HG03025 (cell line): ENCODE results near the gene PLXND1.

ENCODE experiments used
- ATAC-seq: cut with Tn5 transposase; IDR thresholded peaks from one replicate; pipeline ENCODE4 v1.9.1; 2021; ENCODE audit warnings: mild to moderate bottlenecking, moderate library complexity; ENCODE audit not compliant: unreplicated experiment, low FRiP score

Gene PLXND1

DNA sequence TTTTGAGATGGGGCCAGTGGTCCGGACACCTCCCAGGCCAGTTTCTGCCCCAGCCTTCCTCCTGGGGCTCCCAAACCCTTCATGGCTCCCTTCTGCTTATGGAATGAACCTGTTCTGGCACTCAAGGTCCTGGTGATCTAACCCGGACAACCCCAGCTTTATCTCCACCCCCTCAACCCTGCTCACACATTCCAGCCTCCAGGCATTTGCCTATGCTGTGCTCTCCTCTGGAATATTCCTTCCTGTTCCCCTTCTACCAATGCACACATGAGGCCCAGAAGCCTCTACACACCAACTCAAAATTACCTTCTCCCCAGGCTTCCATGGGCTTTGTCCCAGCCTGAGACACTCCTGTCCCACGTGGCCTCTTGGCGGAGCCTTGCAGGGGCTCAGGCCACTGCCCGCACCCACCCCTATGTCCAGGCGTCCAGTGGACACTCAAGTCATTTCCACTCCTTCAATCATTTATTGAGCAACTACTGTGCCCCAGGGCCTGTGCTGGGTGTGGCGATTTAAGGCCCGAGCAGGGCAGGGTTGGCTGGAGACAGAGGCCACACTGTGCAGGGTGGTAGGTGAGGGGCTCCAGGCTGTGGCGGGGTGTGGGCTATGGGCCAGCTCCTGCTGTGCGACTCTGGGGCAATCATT, 18.8 kb downstream of the PLXND1 start:
- ATAC-seq, result no peak

DNA sequence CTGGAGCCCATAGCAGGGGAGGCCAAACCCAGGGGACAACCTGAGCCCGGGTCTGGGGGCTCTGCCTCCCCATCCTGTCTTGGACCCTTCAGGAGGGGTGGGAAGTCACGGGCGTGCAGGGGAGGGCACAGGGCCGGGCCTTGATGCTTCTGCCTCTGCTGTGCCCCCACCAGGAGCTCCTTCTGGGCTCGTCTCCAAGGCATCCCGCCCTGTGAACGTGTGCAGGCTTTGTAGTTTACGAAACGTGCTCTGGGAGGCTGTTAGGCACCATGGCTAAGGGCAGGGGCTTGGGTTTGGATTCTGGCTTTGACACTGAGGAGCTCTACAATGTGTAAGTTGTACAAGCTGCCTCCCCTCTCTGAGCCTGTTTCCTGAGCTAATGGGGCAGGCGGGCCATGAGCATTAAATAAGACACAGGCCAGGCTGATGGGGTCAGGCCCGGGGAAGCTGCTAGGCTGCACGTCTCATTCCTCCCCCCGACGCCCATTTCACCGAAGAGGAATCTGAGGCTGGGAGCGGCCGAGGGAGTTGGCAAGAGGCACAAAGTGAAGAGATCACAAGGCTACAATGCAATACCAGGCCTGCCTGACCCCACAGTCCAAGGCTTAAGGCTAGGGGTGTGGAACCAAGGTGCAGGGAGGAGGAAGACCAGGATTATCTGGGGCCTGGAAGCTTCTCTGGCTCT, 19.6 kb downstream of the PLXND1 start:
- ATAC-seq, result no peak

DNA sequence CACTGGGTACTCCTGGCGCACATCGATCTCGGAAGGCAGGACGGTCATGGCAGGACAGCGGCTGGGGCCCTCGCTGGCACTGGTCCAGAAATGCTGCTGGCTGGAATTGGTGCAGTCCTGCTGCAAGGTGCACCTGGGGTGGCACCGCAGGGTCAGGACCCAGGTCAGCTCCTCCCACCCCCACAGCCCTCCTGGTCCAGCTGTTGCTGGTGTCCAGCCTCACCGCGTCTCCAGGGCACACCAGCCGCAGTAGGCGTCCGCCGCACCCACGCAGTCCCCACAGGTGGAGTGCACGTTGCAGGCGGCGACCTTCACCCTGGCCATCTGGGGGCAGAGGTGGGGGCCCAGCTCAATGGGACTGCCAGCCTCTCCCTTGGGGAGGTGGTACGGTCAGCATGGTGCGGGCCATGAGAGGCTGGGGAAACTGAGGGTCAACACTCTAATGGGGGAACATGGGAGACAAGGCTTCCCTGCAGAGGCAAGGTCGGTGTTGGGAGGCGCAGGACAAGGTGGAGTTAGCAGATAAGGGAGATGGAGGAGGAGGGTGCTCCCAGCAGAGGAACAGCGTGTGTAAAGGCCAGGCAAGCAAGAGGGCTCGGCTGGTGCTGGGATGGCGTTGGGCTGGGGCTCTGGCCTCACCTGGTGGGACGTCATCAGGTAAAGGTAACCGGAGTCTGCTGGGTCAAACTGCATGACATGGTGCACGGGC, 20.4 kb downstream of the PLXND1 start:
- no peak for ATAC-seq

DNA sequence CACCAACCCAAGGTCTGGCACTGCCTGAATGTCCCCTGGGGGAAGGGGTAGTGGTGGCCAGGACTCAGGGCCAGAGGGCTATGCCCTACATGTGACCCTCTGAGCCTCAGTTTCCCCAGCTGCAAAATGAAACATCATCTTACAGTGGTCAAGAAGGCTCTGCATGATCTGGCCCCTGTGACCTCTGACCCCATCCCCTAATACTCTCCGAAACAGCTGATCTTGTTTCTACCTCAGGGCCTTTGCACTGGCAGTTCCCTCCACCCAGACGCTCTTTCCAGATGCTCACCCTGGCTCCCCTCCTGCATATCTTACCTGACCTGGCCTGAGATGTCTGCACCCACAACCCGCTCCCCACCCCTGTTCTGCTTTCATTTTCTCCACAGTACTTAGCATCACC, 21.8 kb downstream of the PLXND1 start:
- no peak for ATAC-seq

DNA sequence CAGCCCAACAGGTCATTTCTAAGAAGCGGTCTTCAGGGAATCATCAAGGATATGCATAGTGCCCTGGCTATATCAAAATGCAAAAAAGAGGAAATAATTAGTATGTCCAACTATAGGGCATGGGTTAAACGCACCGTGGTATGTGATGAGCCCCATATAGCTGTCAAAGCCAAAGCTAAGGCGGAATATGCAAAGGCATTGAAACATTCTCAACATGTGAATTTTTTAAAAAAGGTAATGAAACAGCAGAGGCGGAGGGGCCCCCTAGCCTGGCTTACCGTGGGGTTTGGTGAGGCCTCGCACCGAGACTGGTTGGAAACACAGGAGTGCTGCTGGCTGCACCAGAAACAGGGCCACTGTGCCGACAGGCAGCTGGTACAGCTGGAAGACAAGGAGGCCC, 23.2 kb downstream of the PLXND1 start:
- ATAC-seq, result no peak

DNA sequence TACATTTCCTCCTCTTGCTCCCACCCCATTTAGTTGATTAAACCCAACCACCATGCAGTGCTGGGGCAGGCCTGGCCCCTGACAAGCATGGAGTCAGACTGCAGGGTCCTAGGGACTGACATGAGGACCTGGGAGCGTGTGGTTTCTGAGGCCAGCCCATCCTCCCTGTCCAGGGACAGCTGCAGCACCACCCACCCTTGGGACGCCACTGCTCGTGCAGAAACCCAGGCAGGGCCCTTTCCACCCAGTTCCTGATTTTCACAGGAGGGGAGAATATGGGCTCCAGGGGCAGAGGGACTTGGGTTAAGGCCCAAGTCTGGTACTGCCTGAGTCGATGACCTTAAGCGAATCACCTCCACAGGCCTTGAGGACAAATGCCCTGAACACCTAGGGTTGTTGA, 23.7 kb downstream of the PLXND1 start:
- ATAC-seq, result no peak

DNA sequence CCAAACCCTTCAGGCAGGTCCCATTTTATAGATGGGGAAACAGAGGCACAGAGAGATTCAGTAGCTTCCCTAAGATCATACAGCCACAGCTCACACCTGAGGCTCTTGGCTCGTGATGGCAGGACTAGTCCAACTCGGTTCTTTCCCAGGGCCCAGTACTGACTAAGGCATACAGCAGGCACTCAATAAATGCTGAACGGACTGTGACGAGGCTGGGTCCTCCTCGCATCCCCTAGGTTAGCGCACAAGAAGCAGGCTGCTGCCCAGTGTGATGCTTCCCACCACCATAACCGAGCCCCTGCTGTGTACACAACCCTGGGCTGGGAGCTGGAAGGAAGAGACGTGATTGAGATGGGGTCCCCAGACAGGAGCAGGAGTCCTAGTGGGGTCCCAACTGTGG, 24.9 kb downstream of the PLXND1 start:
- ATAC-seq, result no peak

DNA sequence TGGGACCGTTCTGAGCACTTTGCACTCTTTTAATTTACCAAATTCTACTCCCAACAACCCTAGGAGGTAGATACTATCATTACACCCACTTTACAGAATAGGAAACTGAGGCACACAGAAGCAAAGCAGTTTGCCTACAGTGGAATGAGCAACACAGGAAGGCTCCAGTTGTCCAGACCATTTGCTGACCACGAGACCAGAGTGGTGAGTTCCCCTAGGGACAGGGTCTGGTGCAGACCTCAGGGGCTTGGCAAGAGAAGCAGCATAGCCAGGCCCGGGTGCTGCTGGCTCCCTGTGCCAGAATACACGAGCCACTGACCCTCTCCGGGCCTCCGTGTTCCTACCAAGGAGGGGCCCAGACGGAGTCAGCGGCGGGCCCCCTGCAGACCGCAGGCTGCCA, 26.5 kb downstream of the PLXND1 start:
- no peak for ATAC-seq

DNA sequence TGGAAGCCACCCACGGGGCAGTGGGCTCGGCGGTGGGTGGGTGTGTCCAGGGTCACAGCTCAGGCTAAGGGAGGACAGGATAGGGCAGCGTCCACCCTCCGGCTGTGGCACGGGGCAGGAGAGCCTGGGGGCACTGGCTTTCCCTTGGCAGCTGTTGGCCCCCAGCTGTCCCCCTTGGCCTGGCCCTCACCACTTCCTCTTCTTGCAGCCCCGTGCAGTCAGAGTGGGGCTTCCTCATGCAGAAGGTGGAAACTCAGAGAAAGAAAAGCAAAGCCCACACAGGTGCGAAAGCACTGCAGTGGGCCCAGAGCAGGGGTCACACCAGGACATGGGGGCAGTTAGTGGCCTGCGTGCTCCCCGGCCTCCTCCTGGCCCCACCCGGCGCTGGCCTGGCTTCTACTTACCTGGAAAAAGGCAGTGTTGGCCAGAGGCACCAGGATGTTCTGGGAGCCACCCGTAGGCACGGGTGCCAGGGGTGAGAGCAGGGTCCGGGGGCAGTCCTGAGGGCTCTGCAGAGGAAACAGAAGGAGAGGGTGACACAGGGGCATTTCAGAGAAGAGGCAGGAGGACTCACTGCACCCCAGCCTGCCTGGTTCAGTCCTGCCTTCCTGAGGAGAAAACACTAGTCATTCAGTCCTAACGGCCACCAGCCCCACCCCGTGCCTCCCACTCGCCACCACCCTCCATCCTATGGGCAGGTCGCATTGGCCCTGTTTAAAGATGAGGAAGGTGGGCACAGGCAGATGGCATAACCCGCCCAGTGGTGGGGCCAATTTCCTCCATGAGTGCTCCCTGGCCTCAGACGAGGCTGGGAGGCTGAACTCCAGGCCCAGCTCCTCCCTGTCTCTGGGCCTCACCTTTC, 28.3 kb downstream of the PLXND1 start:
- no peak for ATAC-seq

DNA sequence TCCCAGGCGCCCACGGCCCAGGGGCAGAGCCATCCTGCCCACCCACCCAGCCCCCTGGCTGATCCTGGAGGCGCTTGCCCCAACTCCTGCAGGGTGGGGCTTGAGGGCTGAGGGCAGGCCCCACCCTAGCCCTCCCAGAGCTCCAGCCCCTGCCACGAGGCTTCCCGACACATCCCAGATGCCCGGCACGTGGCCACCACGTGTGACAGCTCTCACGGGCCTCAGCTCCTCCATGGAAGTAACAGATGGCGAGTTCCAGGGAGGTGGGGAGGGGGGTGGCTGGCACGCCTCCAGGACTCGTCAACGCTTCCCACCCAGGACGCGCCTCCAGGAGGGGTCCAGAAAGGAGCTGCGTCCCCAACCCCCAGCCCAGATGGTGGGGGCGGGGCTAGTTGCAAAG, 29.1 kb downstream of the PLXND1 start:
- ATAC-seq, result no peak

DNA sequence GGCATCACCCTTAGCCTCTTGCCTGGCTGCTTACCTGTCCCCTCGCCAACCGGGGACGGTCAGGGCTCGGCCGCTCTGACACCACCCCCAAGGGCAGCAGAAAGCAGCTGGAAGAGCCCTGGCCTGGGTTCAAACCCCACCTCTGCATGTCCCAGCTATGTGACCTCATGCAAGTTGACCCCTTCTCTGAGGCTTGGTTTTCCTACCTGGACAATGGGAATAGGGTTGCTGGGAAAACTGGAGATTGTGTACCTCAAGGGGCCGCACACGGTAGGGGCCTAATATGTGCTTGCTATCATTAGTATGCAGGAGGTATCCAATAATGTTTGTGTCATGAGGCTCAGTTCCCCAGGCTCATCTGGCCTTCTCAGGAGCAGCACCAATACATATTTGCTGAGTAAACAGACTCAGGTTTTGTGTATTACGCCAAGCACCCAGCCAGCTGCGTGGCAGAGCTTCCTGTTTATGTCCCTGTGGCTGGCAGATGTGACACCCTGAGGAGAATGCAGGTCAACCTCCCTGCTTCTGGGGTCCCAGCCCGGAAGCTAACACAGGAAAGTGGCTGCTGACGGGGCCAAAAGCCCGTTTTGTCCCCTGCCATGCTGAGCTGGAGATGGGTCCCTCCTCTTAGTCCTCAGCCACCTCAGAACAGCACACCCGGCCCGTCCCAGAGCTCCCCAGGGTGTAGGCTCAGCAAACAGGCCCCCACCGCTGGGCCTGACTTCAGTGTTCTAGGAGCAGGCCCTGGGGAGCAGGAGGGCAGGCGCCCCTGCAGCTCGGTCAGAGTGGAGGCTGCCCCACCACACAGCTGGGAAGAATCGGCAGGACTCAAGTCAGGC, 29.7 kb downstream of the PLXND1 start:
- ATAC-seq, result no peak

DNA sequence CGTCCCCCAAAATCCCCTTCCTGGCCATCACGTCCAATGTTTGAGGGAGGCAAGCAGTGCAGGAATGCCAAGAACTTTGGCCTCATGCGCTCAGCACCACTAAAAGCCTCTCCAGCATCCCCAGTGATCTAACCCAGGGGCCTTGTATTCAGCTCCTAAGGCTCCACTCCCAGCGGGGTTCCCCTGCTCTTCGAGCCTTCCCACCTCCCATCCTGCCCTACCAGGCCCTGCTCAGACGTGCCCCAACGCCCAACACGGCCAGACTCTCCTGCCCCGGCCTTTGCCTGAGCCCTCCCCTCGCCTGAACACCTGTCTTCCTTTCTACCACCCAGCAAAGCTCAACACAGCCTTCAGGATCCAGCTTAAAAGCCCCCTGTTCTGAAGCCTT, 30.5 kb downstream of the PLXND1 start:
- no peak for ATAC-seq

DNA sequence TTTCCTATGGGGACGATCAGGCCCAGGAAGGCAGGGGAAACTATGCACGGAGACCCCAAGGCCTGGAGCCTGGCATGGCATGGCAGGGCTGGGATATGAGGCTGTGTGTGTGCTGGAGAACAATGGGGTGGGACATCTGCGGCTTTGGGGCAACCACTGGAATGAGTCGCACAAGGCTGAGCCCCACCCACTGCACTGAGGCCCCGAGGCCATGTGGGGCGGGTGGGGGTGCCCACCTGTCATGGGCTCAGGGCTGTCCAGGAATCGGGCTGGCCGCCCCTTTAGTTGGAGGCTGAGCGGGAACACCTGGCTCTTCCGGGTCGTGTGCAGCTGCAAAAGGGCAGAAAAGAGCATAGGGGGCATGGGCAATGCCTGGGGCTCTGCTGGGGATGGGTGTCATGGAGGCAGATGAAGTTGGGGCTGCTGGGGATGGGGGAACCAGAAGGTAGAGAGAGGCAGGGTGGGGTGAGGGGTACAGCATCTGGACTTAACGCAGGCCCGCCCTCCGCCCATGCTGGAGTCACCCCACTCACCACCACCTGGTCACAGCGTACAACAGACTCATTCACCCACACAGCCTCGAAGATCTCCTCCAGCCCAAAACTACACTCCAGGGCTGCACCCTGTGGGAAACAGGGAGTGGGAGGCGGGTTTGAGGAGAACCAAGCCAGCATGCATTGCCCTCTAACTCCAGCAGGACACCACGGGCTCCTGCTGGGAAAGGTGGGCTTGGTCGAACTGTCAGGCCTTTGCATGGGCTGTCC, 31.1 kb downstream of the PLXND1 start:
- ATAC-seq, result no peak

DNA sequence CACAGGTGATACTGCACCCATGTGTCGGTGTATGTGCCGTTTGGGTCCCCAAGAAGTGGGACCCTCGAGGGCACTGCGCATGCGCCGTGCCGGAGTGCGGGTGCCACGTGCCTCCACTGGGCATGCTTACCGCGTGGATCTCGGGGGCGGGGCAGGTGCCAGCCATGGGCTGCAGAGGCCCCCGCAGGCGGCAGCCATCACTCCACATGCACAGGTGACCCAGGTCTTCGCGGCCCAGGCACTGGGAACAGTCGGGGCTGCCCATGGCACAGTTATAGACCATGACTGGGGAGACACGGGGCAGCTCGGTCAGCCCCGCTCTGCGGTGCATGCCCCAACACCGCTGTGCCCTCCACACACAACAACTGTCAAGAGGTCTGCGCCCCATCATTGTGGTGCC, 32.3 kb downstream of the PLXND1 start:
- no peak for ATAC-seq

DNA sequence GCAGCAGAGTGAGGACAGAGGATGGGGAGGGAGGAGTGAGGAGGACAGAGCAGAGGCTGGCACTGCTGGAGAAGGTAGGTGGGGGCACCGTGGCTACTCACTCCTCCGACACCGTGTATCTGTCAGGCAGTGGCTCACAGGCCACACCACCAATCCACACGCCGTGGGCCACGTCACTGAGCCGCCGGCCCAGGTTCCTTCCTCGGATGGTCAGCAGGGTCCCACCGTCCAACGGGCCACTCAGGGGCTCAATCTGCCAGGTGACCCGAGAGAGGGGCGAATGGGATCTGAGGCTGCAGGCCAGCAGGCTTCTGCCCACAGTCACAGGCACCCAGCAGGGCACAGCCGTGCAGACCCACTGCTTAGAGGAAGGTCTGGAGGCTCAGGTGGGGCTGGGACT, 33.0 kb downstream of the PLXND1 start:
- ATAC-seq, result no peak

DNA sequence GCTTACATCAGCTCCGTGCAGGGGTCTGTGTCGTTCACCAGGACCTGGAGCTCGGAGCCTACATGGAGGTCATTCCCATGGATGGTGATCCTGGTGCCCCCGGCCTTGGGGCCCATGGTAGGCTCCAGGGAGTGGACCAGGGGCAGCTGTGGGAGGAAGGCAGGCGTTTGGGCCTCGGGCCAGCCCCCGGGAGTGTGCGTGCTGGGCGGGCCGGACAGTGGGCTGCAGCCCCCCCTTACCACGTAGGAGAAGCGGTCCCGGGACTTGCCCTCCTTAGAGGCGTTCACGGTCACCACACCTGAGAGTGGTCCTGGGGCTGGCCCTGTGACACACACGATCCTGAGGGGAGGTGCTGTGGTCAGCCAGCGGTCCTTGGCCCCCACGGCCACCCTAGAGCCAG, 33.9 kb downstream of the PLXND1 start:
- ATAC-seq, result no peak

DNA sequence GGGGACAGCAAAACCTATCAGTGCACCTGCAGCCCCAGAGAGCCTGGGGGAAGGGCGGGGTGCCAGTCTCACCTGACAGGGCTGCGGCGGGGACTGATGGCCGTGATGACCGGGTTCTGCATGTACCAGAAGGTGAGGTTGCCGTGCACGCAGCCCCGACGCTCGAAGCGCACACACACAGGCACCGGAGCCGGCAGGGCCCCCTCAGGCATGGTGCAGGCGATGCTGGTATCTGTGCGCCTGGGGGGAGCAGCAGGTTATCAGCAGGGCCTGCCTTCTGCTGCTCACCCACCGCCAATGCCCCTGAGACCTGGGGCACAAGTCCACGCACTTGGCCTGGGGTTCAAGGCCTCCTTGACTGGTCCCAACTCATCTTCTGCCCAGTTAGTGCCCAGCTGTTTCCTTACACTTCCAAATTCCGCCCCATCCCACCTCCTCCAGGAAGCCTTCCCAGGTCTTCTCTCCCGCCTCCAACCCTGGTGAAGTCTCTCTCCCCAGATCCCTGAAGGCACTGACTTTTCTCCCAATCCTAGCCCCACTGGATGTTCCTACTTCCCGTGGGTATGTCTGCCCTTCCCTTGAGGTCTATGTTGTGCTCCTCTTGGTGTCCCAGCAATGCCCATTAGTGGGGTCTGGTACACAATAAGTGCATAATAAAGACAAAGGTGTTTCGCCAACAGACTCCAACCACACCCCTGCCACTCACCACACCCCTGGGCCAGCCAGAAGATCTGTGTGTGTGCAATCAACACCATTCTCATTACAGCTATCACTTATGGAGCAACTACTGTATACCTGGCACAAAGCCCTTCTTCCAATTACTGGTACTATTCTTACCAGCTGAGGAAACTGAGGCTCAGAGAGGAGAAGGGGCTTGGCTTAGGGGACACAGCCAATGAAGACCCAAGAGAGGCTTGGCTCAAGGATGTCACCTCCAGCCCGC, 34.6 kb downstream of the PLXND1 start:
- ATAC-seq, result no peak

DNA sequence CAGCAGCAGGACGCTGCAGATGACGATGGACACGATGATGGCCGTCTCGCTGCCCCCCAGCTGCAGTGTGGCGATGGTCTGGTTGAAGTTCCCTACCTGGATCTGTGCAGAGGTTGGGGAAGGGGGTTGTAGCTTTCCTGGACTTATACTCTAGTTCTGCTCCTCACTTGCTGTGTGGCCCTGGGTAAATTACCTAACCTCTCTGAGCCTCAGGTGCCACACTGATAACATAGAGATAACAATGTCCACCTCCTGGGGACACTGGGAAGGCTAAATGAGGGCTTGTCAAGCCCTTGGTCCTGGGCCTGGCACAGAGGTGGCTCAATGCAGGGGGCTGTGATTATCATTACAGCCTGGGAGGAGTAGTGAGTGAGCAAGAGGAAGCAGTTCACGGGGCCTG, 36.6 kb downstream of the PLXND1 start:
- no peak for ATAC-seq
